NOMO-1 treated with dmso at 0.1 percent for 144 hours (cell line): ENCODE data around the gene SRPK3.
"Not testable (repeated sequence)": the region's sequence is repeated elsewhere in the genome, so short reads cannot be mapped to it uniquely, and the experiment has no call there.

Experiments used
- DNase-seq: peaks from one replicate; lab custom pipeline; 2025; ENCODE audit not compliant: unreplicated experiment; lab: John Stamatoyannopoulos, UW

The SRPK3 gene

GRCh38 chrX:153803211-153804099 lies 22.6 kb downstream of the SRPK3 start:
- no peak for DNase-seq

GRCh38 chrX:153804100-153804595 lies 23.3 kb downstream of the SRPK3 start:
- DNase-seq, result no peak

GRCh38 chrX:153804621-153805020 lies 23.8 kb downstream of the SRPK3 start:
- DNase-seq, result no peak

- no peak for DNase-seq
These were observed 24.6 kb downstream of the SRPK3 start for GRCh38 chrX:153805436-153805835.

- DNase-seq, result no peak
These were observed 26.2 kb downstream of the SRPK3 start for GRCh38 chrX:153806999-153807575.

GRCh38 chrX:153807976-153808375 lies 27.1 kb downstream of the SRPK3 start:
- no peak for DNase-seq

GRCh38 chrX:153812220-153812619 lies 31.4 kb downstream of the SRPK3 start:
- DNase-seq, result no peak

GRCh38 chrX:153813161-153813560 lies 32.3 kb downstream of the SRPK3 start:
- no peak for DNase-seq

GRCh38 chrX:153814591-153815315 lies 33.9 kb downstream of the SRPK3 start:
- no peak for DNase-seq

- no peak for DNase-seq
These were observed 36.2 kb downstream of the SRPK3 start for GRCh38 chrX:153816831-153817690.

- DNase-seq, result not testable (repeated sequence)
These were observed 37.2 kb downstream of the SRPK3 start for GRCh38 chrX:153818064-153818463.

- no peak for DNase-seq
These were observed 37.9 kb downstream of the SRPK3 start for GRCh38 chrX:153818571-153819383.

GRCh38 chrX:153819384-153820040 lies 38.7 kb downstream of the SRPK3 start:
- no peak for DNase-seq

GRCh38 chrX:153820601-153821000 lies 39.8 kb downstream of the SRPK3 start:
- DNase-seq, result no peak

GRCh38 chrX:153821066-153821465 lies 40.2 kb downstream of the SRPK3 start:
- DNase-seq, result no peak

GRCh38 chrX:153824348-153824747 lies 43.5 kb downstream of the SRPK3 start:
- no peak for DNase-seq

- DNase-seq, result no peak
These were observed 44.2 kb downstream of the SRPK3 start for GRCh38 chrX:153825042-153825441.

- no peak for DNase-seq
These were observed 46.2 kb downstream of the SRPK3 start for GRCh38 chrX:153827016-153827415.

- no peak for DNase-seq
These were observed 47.1 kb downstream of the SRPK3 start for GRCh38 chrX:153827903-153828302.
